ENCODE data around the gene FZD7. TPM values are rescaled to one million over a fixed set of nuclear protein-coding genes. Genes with fewer than 3 reads are reported as not detected.

The FZD7 gene
- total RNA-seq, 2 donors from 2014 or later: 16.1 to 26.1 TPM

DNA sequence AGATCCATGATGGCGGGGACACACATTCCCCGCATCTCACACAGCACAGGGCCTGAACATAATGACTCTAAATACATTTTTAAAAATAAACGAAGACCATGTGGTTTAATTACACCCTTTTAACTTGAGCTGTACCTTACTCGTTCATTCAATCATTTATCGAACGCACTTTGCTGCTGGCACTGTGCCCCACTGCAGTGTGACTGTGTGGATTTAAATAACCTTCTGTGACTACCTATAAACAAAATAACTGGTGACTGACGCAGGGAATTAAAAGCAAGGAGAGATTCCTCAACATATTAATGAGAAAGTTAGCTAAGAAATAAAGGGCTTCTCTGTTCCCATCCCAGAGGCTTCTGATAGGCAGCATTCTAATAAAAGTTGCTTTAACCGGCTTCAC lies 10.9 kb upstream of the FZD7 start:
- TF ChIP-seq POLR2AphosphoS5 (IDR thresholded peaks at IDR 0.05): no peak
- no peaks in the 10 kb centered on the region for H3K4me1 ChIP-seq (replicated peaks)
- no peaks in the 10 kb centered on the region for H3K36me3 ChIP-seq
- 55% methylated on average over 8 of the region's 8 CpGs for WGBS
- no peak overlapping the region for H3K27ac ChIP-seq
- no peaks in the 10 kb centered on the region for H3K9me3 ChIP-seq
- no peak for DNase-seq (ENCODE audit: low spot score)
- intact Hi-C loops (cut with DNase I): no loop called here
- no peak overlapping the region for H3K4me3 ChIP-seq
- no peaks in the 10 kb centered on the region for H3K27me3 ChIP-seq (replicated peaks; ENCODE audit: insufficient read depth)

DNA sequence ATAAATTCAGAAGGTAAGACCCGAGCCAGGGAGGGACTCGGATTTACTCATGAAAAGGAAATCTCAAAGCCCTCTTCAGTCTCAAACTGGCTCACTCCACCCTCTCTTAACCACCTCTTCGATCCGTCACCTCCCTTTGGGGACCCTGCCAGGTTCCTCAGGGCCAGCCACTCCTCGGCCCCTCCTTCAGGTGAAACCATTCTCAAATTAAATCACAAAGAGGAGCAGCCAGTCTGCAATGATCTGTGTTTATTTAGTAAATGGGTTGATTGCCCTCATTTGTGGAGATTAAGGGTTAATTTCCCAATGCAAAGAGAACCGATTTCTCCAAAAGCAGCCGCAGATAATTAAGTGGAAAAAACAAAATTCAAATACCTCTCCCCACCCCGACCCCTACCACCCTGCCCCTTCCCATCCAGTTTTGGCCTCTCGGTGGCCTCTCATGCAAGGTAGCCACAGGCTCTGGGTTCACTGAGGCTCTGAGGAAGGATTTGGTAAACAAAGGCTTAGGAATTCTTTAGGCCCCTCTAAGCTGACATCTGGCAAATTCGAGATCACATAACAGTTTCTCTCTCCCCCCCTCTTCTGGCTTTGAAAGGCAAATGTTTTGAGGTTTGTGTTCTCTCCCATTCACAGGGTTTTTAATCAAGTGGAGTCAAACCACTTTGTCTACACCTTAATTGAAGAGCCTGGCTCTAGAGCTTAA lies 10.3 kb upstream of the FZD7 start:
- Histone ChIP-seq H3K4me3 (no peak overlapping the region), H3K4me1 (replicated peaks) (no peaks in the 10 kb centered on the region), H3K9me3 (no peaks in the 10 kb centered on the region), H3K27me3 (replicated peaks; ENCODE audit: insufficient read depth) (no peaks in the 10 kb centered on the region), H3K27ac (no peak overlapping the region), H3K36me3 (no peaks in the 10 kb centered on the region)
- no peak for DNase-seq (ENCODE audit: low spot score)
- intact Hi-C loops (cut with DNase I): no loop called here
- WGBS: 46% methylated on average over 10 of the region's 10 CpGs
- TF ChIP-seq, protein P1, sequence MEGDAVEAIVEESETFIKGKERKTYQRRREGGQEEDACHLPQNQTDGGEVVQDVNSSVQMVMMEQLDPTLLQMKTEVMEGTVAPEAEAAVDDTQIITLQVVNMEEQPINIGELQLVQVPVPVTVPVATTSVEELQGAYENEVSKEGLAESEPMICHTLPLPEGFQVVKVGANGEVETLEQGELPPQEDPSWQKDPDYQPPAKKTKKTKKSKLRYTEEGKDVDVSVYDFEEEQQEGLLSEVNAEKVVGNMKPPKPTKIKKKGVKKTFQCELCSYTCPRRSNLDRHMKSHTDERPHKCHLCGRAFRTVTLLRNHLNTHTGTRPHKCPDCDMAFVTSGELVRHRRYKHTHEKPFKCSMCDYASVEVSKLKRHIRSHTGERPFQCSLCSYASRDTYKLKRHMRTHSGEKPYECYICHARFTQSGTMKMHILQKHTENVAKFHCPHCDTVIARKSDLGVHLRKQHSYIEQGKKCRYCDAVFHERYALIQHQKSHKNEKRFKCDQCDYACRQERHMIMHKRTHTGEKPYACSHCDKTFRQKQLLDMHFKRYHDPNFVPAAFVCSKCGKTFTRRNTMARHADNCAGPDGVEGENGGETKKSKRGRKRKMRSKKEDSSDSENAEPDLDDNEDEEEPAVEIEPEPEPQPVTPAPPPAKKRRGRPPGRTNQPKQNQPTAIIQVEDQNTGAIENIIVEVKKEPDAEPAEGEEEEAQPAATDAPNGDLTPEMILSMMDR (IDR thresholded peaks at IDR 0.05): no peak
- no peak for TF ChIP-seq POLR2A (IDR thresholded peaks at IDR 0.05)
- no peak for TF ChIP-seq POLR2AphosphoS5 (IDR thresholded peaks at IDR 0.05)

DNA sequence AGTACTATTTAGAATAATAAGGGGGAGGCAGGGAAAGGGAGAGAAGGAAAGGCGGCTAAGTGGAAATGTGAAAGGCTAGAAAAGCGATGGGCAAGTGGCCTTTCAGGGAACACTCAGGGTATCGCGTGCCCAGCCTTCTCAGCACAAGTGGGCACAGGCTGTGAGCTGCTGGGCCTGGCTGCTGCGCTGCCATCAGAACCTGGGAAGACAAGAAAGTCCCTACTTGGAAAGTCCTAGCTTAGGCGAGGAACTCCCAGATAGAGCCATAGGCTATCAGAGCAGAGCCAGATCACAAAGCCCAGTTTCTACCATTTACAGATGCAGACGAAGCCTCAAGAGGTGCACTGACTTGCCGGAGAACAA lies 9.8 kb upstream of the FZD7 start:
- Histone ChIP-seq H3K36me3 (no peaks in the 10 kb centered on the region), H3K27ac (no peak overlapping the region), H3K4me1 (replicated peaks) (no peaks in the 10 kb centered on the region), H3K27me3 (replicated peaks; ENCODE audit: insufficient read depth) (no peaks in the 10 kb centered on the region), H3K4me3 (no peak overlapping the region), H3K9me3 (no peaks in the 10 kb centered on the region)
- DNase-seq (ENCODE audit: low spot score): no peak
- WGBS: 92% methylated on average over 8 of the region's 8 CpGs
- intact Hi-C loops (cut with DNase I): no loop called here
- TF ChIP-seq POLR2A (IDR thresholded peaks at IDR 0.05) (no peak), POLR2AphosphoS5 (IDR thresholded peaks at IDR 0.05) (no peak)
- TF ChIP-seq, protein P1 (IDR thresholded peaks at IDR 0.05): no peak

DNA sequence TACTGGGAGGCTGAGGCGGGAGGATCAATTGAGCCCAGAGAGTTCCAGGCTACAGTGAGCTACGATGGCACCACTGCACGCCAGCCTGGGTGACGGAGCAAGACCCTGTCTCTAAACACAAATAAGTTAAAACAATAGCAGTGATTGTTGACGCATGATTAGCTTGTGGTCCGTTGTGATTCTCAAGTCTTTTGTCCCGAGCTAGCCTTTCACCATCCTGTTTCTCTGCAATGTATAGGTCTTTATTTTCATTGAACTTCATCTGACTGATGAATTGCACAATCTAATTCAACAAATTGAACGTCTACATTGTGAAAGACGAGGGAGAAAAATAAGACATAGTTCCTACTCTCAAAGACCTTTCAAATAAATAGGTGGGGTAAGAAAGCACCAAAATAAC lies 8.8 kb upstream of the FZD7 start:
- intact Hi-C loops (cut with DNase I): no loop called here
- no peaks in the 10 kb centered on the region for H3K4me1 ChIP-seq (replicated peaks)
- H3K9me3 ChIP-seq: no peaks in the 10 kb centered on the region
- no peak for TF ChIP-seq POLR2AphosphoS5 (IDR thresholded peaks at IDR 0.05)
- TF ChIP-seq POLR2A (IDR thresholded peaks at IDR 0.05): no peak
- TF ChIP-seq, protein P1 (IDR thresholded peaks at IDR 0.05): no peak
- no peak for DNase-seq (ENCODE audit: low spot score)
- no peaks in the 10 kb centered on the region for H3K27me3 ChIP-seq (replicated peaks; ENCODE audit: insufficient read depth)
- 90% methylated on average over 9 of the region's 9 CpGs for WGBS
- no peak overlapping the region for H3K4me3 ChIP-seq
- no peaks in the 10 kb centered on the region for H3K36me3 ChIP-seq
- no peak overlapping the region for H3K27ac ChIP-seq

DNA sequence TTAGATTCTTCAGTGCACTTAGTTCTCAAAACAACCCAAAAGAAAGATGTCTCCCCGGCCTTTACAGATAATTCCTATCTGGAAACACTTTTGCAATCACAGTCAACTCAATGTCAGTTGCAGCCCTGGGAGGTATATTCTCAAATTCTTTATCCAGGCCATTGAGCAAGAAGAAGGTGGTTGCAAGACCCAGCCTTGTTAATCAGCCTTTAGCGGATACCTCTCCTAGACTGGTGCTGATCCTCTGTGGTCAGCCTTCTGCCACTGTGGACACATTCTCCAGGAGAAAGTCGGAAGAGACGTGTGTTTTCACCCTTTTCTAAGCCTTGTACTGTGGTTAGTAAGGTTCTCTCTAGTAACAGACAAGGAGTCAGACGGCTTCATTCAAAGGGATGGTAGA lies 7.8 kb upstream of the FZD7 start:
- no peak for DNase-seq (ENCODE audit: low spot score)
- no peaks in the 10 kb centered on the region for H3K36me3 ChIP-seq
- H3K27ac ChIP-seq: no peak overlapping the region
- no peak overlapping the region for H3K4me3 ChIP-seq
- H3K4me1 ChIP-seq (replicated peaks): no peaks in the 10 kb centered on the region
- no peaks in the 10 kb centered on the region for H3K27me3 ChIP-seq (replicated peaks; ENCODE audit: insufficient read depth)
- WGBS: 91% methylated on average over 5 of the region's 5 CpGs
- no peaks in the 10 kb centered on the region for H3K9me3 ChIP-seq
- intact Hi-C loops (cut with DNase I): no loop called here
- TF ChIP-seq POLR2AphosphoS5 (IDR thresholded peaks at IDR 0.05): no peak

DNA sequence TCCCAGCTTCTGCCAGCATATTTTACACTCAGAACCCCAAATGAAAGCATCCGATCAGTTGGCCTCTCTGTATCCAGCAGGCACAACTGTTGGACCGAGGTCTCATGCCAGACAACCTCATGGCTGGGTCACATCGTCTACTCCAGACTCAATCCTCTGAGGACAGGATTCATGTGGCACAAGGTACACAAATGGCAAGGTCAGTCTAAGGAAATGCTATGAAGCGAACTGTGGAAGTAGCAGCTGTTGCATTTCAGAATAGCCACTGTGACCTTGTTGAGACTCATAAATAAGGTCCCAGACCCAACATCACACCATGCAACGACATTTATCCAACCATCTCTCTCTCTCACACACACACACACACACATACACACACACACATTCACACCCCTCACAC lies 7.1 kb upstream of the FZD7 start:
- intact Hi-C loops (cut with DNase I): no loop called here

More for the DNA sequence above, 7.1 kb upstream of the FZD7 start:
- DNase-seq (ENCODE audit: low spot score): no peak
- no peaks in the 10 kb centered on the region for H3K27me3 ChIP-seq (replicated peaks; ENCODE audit: insufficient read depth)
- 90% methylated on average over 5 of the region's 5 CpGs for WGBS
- TF ChIP-seq POLR2A (IDR thresholded peaks at IDR 0.05): no peak
- TF ChIP-seq, protein P1 (IDR thresholded peaks at IDR 0.05): no peak
- TF ChIP-seq POLR2AphosphoS5 (IDR thresholded peaks at IDR 0.05): no peak
- no peaks in the 10 kb centered on the region for H3K36me3 ChIP-seq
- H3K4me1 ChIP-seq (replicated peaks): no peaks in the 10 kb centered on the region
- H3K4me3 ChIP-seq: no peak overlapping the region
- H3K27ac ChIP-seq: no peak overlapping the region
- H3K9me3 ChIP-seq: no peaks in the 10 kb centered on the region
